ENCODE results near the gene EPB41L2. TPM values are rescaled to one million over a fixed set of nuclear protein-coding genes. Genes with fewer than 3 reads are reported as not detected.

EPB41L2 gene
- total RNA-seq, 1 experiment from 2014 or later = 181 TPM

DNA sequence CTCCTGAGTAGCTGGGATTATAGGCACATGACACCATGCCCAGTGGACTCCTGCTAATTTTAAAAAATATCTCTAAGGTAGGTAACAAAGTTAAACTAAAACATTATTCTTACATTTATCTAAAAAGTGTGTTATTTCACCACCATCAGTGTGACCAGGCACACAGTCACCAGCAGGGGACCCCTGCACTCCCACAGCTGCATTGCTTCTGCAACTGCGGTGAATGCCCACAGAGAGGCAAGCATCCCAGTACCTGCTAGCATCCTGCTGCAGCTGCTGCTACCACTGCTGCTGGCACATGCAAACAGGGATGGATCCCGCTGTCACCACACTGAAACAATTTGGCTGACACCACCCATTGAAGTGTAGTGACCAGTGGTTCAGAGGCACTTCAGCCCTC lies 21.9 kb upstream of the EPB41L2 start:
- ChIA-PET CTCF (no interaction called here), POLR2A (ENCODE audit: low non-redundant PET) (no interaction called here)
- intact Hi-C loops (cut with micrococcal nuclease; ENCODE audit: unreplicated experiment) = no loop called here
- Histone ChIP-seq H3K27ac (ENCODE audit: low read depth, low read length, poor library complexity, severe bottlenecking) (no peak overlapping the region), H3K9me3 (ENCODE audit: low read depth, low read length, poor library complexity, severe bottlenecking) (no peaks in the 10 kb centered on the region), H3K4me3 (ENCODE audit: low read depth, low read length, poor library complexity, severe bottlenecking) (no peak overlapping the region), H3K36me3 (ENCODE audit: insufficient read depth, low read length, poor library complexity, severe bottlenecking) (no peaks in the 10 kb centered on the region), H3K4me1 (ENCODE audit: insufficient read depth, low read length, poor library complexity, severe bottlenecking) (no peaks in the 10 kb centered on the region), H3K27me3 (replicated peaks; ENCODE audit: insufficient read depth, low read depth, low read length, poor library complexity) (no peaks in the 10 kb centered on the region)
- TF ChIP-seq, protein P1, sequence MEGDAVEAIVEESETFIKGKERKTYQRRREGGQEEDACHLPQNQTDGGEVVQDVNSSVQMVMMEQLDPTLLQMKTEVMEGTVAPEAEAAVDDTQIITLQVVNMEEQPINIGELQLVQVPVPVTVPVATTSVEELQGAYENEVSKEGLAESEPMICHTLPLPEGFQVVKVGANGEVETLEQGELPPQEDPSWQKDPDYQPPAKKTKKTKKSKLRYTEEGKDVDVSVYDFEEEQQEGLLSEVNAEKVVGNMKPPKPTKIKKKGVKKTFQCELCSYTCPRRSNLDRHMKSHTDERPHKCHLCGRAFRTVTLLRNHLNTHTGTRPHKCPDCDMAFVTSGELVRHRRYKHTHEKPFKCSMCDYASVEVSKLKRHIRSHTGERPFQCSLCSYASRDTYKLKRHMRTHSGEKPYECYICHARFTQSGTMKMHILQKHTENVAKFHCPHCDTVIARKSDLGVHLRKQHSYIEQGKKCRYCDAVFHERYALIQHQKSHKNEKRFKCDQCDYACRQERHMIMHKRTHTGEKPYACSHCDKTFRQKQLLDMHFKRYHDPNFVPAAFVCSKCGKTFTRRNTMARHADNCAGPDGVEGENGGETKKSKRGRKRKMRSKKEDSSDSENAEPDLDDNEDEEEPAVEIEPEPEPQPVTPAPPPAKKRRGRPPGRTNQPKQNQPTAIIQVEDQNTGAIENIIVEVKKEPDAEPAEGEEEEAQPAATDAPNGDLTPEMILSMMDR (conservative IDR thresholded peaks at IDR 0.05; ENCODE audit: low read depth, low read length) = peak; percentile 37
- no peak for TF ChIP-seq EZH2 (IDR thresholded peaks at IDR 0.05; ENCODE audit: borderline replicate concordance, low read depth, low read length, poor library complexity, severe bottlenecking)
- DNase-seq (ENCODE audit: low spot score) = no peak
- no TSS peak for BruUV-seq (replicated peaks)

DNA sequence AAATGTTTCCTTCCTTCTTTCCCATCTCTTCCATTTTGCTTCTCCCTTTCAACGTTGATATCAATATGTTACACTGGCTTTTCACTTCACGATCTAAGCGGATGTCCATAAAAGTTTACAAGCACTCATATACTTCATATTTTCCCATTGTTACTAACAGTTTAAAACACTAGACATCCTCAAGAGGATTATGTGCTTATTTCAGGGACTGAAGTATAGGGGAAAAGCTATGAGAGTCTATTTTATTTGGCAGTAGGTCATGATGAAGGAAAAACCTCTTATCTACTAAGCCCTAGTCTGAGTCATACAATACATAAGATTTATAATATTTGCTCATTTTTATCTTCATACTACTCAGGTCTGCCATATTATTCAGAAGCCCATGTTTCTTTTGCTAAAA lies 20.6 kb upstream of the EPB41L2 start:
- Histone ChIP-seq H3K4me3 (ENCODE audit: low read depth, low read length, poor library complexity, severe bottlenecking) (no peak overlapping the region), H3K27ac (ENCODE audit: low read depth, low read length, poor library complexity, severe bottlenecking) (no peak overlapping the region), H3K36me3 (ENCODE audit: insufficient read depth, low read length, poor library complexity, severe bottlenecking) (no peaks in the 10 kb centered on the region), H3K27me3 (replicated peaks; ENCODE audit: insufficient read depth, low read depth, low read length, poor library complexity) (no peaks in the 10 kb centered on the region), H3K9me3 (ENCODE audit: low read depth, low read length, poor library complexity, severe bottlenecking) (no peaks in the 10 kb centered on the region), H3K4me1 (ENCODE audit: insufficient read depth, low read length, poor library complexity, severe bottlenecking) (no peaks in the 10 kb centered on the region)
- no peak for TF ChIP-seq EZH2 (IDR thresholded peaks at IDR 0.05; ENCODE audit: borderline replicate concordance, low read depth, low read length, poor library complexity, severe bottlenecking)
- TF ChIP-seq, protein P1 (conservative IDR thresholded peaks at IDR 0.05; ENCODE audit: low read depth, low read length) = no peak
- no TSS peak for BruUV-seq (replicated peaks)
- no peak for DNase-seq (ENCODE audit: low spot score)
- POLR2A ChIA-PET (ENCODE audit: low non-redundant PET) = interaction anchor here (0.6 kb wide), 1 partner anchor 46 kb away, joined by 8 read pairs; no protein-coding TSS in a partner anchor
- intact Hi-C loops (cut with micrococcal nuclease; ENCODE audit: unreplicated experiment) = no loop called here
- CTCF ChIA-PET = no interaction called here

DNA sequence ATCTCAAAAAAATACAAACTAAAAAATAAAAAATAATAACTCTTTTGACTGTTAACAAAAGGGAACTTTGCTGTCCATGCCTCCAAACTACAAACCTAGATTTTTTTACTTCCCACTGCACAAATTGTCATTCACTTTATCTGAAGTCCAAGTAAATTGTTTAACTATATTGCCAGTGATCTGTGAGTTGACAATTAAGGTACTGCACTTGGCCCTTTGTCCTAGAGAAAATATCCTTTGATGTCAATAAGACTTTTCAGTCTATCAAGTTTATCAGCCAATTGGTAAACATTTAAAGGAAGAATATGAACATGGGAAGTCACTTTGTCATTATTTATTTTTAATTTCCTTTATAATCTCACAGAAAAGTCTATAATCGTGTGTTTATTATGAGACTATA lies 19.3 kb upstream of the EPB41L2 start:
- Histone ChIP-seq H3K27ac (ENCODE audit: low read depth, low read length, poor library complexity, severe bottlenecking) (no peak overlapping the region), H3K9me3 (ENCODE audit: low read depth, low read length, poor library complexity, severe bottlenecking) (no peaks in the 10 kb centered on the region), H3K4me1 (ENCODE audit: insufficient read depth, low read length, poor library complexity, severe bottlenecking) (no peaks in the 10 kb centered on the region), H3K4me3 (ENCODE audit: low read depth, low read length, poor library complexity, severe bottlenecking) (no peak overlapping the region), H3K27me3 (replicated peaks; ENCODE audit: insufficient read depth, low read depth, low read length, poor library complexity) (no peaks in the 10 kb centered on the region), H3K36me3 (ENCODE audit: insufficient read depth, low read length, poor library complexity, severe bottlenecking) (no peaks in the 10 kb centered on the region)
- CTCF ChIA-PET = no interaction called here
- no peak for DNase-seq (ENCODE audit: low spot score)
- no TSS peak for BruUV-seq (replicated peaks)
- POLR2A ChIA-PET (ENCODE audit: low non-redundant PET) = no interaction called here
- TF ChIP-seq, protein P1 (conservative IDR thresholded peaks at IDR 0.05; ENCODE audit: low read depth, low read length) = no peak
- TF ChIP-seq EZH2 (IDR thresholded peaks at IDR 0.05; ENCODE audit: borderline replicate concordance, low read depth, low read length, poor library complexity, severe bottlenecking) = no peak
- intact Hi-C loops (cut with micrococcal nuclease; ENCODE audit: unreplicated experiment) = no loop called here
